CD4-positive, alpha-beta T cell (primary cell): Measurements from ENCODE around the gene VPS51. TPM values are rescaled to one million over a fixed set of nuclear protein-coding genes. Genes with fewer than 3 reads are reported as not detected.

Experiments
- ATAC-seq: fragments of 200-7000 bp; cut with Tn5 transposase; one replicate; pipeline ENCODE4 v1.10.0; 2022; ENCODE audit warnings: mild to moderate bottlenecking; ENCODE audit not compliant: poor library complexity
- CTCF ChIA-PET: fragments of 350-600 bp; sonication (Branson Sonifier 250); formaldehyde crosslinking; loops from one replicate; lab custom pipeline; 2021; ENCODE audit warnings: antibody characterized with exemption, inconsistent platforms; lab: Charles Lee
- POLR2A ChIA-PET: fragments of 350-600 bp; sonication (Branson Sonifier 250); formaldehyde crosslinking; loops from one replicate; lab custom pipeline; 2021; ENCODE audit warnings: antibody characterized with exemption, inconsistent platforms; lab: Charles Lee
- DNase-seq, 14 experiments: peaks; one replicate each; pipeline ENCODE4 v3.0.0-alpha.2; 2013 to 2020; ENCODE audit warnings: mixed read lengths in 2 of 14
- H3K27ac ChIP-seq, 2 donors: one replicate each; pipeline versions ENCODE4 v1.5.1 to v1.7.0; 2013; ENCODE audit warnings: low read length in 2 of 2, low read depth in 1 of 2, mild to moderate bottlenecking in 1 of 2
- H3K27me3 ChIP-seq, 2 experiments: 1 replicate in 1 of 2; 2 replicates in 1 of 2; pipeline versions ENCODE4 v1.6.1 to v1.7.0; 2013; ENCODE audit warnings: low read length in 2 of 2, control low read depth in 1 of 2, mild to moderate bottlenecking in 1 of 2, moderate library complexity in 1 of 2; ENCODE audit not compliant: insufficient read depth in 2 of 2, control insufficient read depth in 1 of 2
- H3K36me3 ChIP-seq: one replicate; pipeline ENCODE4 v1.6.1; 2013; ENCODE audit warnings: low read length, control low read depth; ENCODE audit not compliant: insufficient read depth
- H3K4me1 ChIP-seq: one replicate; pipeline ENCODE4 v1.6.1; 2013; ENCODE audit warnings: low read length, control low read depth; ENCODE audit not compliant: insufficient read depth
- H3K4me3 ChIP-seq: one replicate; pipeline ENCODE4 v1.5.1; 2013; ENCODE audit warnings: mild to moderate bottlenecking, low read length, moderate library complexity
- H3K9me3 ChIP-seq, 2 experiments: 1 replicate in 1 of 2; 2 replicates in 1 of 2; pipeline versions ENCODE4 v1.6.1 to v1.7.0; 2013; ENCODE audit warnings: low read length in 2 of 2, mild to moderate bottlenecking in 2 of 2, control low read depth in 1 of 2, moderate library complexity in 1 of 2; ENCODE audit not compliant: control insufficient read depth in 1 of 2, insufficient read depth in 1 of 2
- H3K27ac Mint-ChIP-seq: one replicate; pipeline ENCODE4 v1.8.0; 2020; ENCODE audit warnings: mixed read lengths
- H3K27me3 Mint-ChIP-seq: one replicate; pipeline ENCODE4 v1.8.0; 2021; ENCODE audit warnings: mixed read lengths
- H3K36me3 Mint-ChIP-seq: one replicate; pipeline ENCODE4 v1.8.0; 2021; ENCODE audit warnings: low read depth, mixed read lengths
- H3K4me1 Mint-ChIP-seq: one replicate; pipeline ENCODE4 v1.8.0; 2021; ENCODE audit warnings: low read depth, mixed read lengths
- H3K4me3 Mint-ChIP-seq: one replicate; pipeline ENCODE4 v1.8.0; 2020; ENCODE audit warnings: mild to moderate bottlenecking, mixed read lengths
- H3K9me3 Mint-ChIP-seq: one replicate; pipeline ENCODE4 v1.8.0; 2020; ENCODE audit warnings: mixed read lengths
- CTCF ChIP-seq: fragments of 200-600 bp; IDR thresholded peaks from one replicate; pipeline ENCODE4 v1.8.0; 2022; ENCODE audit warnings: antibody characterized with exemption, mild to moderate bottlenecking
- intact Hi-C, 2 experiments: fragments of 100-400 bp; cut with DNase I in 1 of 2; cut with micrococcal nuclease in 1 of 2; formaldehyde crosslinking; loops; one replicate each; pipeline versions ENCODE4 v1.15.1 to v1.9.0; 2023 to 2025; cut with DNase I, micrococcal nuclease
- microRNA-seq: library from miRNA; unstranded; fragments of <30 nt; microRNA quantifications from one replicate; pipeline ENCODE4 v1.2.0, GENCODE V29; 2021; ENCODE audit warnings: borderline microRNAs expressed, borderline replicate concordance
- total RNA-seq, 174 experiments: library from RNA in 2 of 174; stranded (reverse) in 2 of 174; gene quantifications; one replicate each; pipeline ENCODE4 v1.2.3 and lab custom pipeline; 2021 to 2026

The VPS51 gene
- total RNA-seq, 2 experiments from 2014 or later, result 243 to 246 TPM

GRCh38 chr11:65159012-65159411 is 63.0 kb downstream of the VPS51 start:
- H3K4me1 Mint-ChIP-seq, result no peaks in the 10 kb centered on the region
- no peaks in the 10 kb centered on the region for H3K36me3 Mint-ChIP-seq
- no peaks in the 10 kb centered on the region for H3K36me3 ChIP-seq
- H3K4me3 Mint-ChIP-seq, result no peak overlapping the region
- POLR2A ChIA-PET, result no interaction called here
- H3K27me3 Mint-ChIP-seq, result peaks cover 4% of the 10 kb centered on the region
- no peak overlapping the region for H3K27ac ChIP-seq
- no peaks in the 10 kb centered on the region for H3K4me1 ChIP-seq
- no peak overlapping the region for H3K27ac Mint-ChIP-seq
- H3K9me3 Mint-ChIP-seq, result no peaks in the 10 kb centered on the region
- TF ChIP-seq CTCF, result no peak
- ATAC-seq (no peak), DNase-seq (no peak)
- CTCF ChIA-PET, result no interaction called here
- no peak overlapping the region for H3K4me3 ChIP-seq
- no peaks in the 10 kb centered on the region for H3K27me3 ChIP-seq
- intact Hi-C loops, result no loop called here
- H3K9me3 ChIP-seq, result no peaks in the 10 kb centered on the region

GRCh38 chr11:65160643-65161042 is 64.6 kb downstream of the VPS51 start:
- intact Hi-C loops, result no loop called here

More at GRCh38 chr11:65160643-65161042, 64.6 kb downstream of the VPS51 start:
- Histone ChIP-seq H3K9me3 (no peaks in the 10 kb centered on the region), H3K4me3 (no peak overlapping the region), H3K27me3 (no peaks in the 10 kb centered on the region), H3K27ac (no peak overlapping the region), H3K36me3 (no peaks in the 10 kb centered on the region), H3K4me1 (no peaks in the 10 kb centered on the region)
- ATAC-seq (no peak), DNase-seq (no peak)
- Mint-ChIP-seq H3K27ac (no peak overlapping the region), H3K27me3 (peaks cover 4% of the 10 kb centered on the region), H3K4me3 (no peak overlapping the region), H3K4me1 (no peaks in the 10 kb centered on the region), H3K36me3 (no peaks in the 10 kb centered on the region), H3K9me3 (no peaks in the 10 kb centered on the region)
- CTCF ChIA-PET, result no interaction called here
- TF ChIP-seq CTCF, result no peak
- POLR2A ChIA-PET, result no interaction called here

Small RNA genes lying within 50 kb of the gene (microRNA-seq; reads per million reads assigned to microRNA genes)
- not detected for gene MIR6751

Other genes with a start within 250 kb of the VPS51 start
- 100 to 1,000 TPM; 132 to 139 TPM for gene EHD1, start 217.6 kb upstream of the VPS51 start, total RNA-seq
- 100 to 1,000 TPM; 189 to 198 TPM for gene ATG2A, start 179.0 kb upstream of the VPS51 start, total RNA-seq
- gene PPP2R5B, start 171.5 kb upstream of the VPS51 start, total RNA-seq, result 10 to 100 TPM; 16.8 to 18.3 TPM
- under 1 TPM; 0.49 to 0.56 TPM for gene GPHA2, start 160.3 kb upstream of the VPS51 start, total RNA-seq
- under 1 TPM; 0.50 to 0.55 TPM for gene MAJIN, start 124.1 kb upstream of the VPS51 start, total RNA-seq
- not detected for gene BATF2, start 99.2 kb upstream of the VPS51 start, total RNA-seq
- 10 to 100 TPM; 10.5 to 11.1 TPM for gene ARL2, start 82.1 kb upstream of the VPS51 start, total RNA-seq
- 10 to 100 TPM; 13.9 to 14.7 TPM for gene SNX15, start 68.8 kb upstream of the VPS51 start, total RNA-seq
- gene SAC3D1, start 55.0 kb upstream of the VPS51 start, total RNA-seq, result under 1 TPM; 0.49 to 0.78 TPM
- 1 to 10 TPM; 7.7 to 9.2 TPM for gene NAALADL1, start 37.7 kb upstream of the VPS51 start, total RNA-seq
- under 1 TPM; 0.77 to 0.84 TPM for gene CDCA5, start 12.2 kb upstream of the VPS51 start, total RNA-seq
- 10 to 100 TPM; 46.2 to 47.7 TPM for gene ZFPL1, start 12.0 kb upstream of the VPS51 start, total RNA-seq
- gene TM7SF2, start 15.7 kb downstream of the VPS51 start, total RNA-seq, result 10 to 100 TPM; 20.0 to 20.4 TPM
- 1 to 10 TPM; 9.0 to 9.5 TPM for gene ZNHIT2, start 21.5 kb downstream of the VPS51 start, total RNA-seq
- gene FAU, start 25.9 kb downstream of the VPS51 start, total RNA-seq, result 1,000 to 10,000 TPM; 1,937 to 1,976 TPM
- 10 to 100 TPM; 53.0 to 53.3 TPM for gene MRPL49, start 26.1 kb downstream of the VPS51 start, total RNA-seq
- 10 to 100 TPM; 89.1 to 96.8 TPM for gene SYVN1, start 38.3 kb downstream of the VPS51 start, total RNA-seq
- gene SPDYC, start 74.0 kb downstream of the VPS51 start, total RNA-seq, result not detected
- gene CAPN1, start 85.7 kb downstream of the VPS51 start, total RNA-seq, result 10 to 100 TPM; 80.3 to 83.2 TPM
- 10 to 100 TPM in 1 of 2 experiments, 1 to 10 TPM in 1; 9.6 to 10.6 TPM for gene POLA2, start 165.7 kb downstream of the VPS51 start, total RNA-seq
- under 1 TPM in 1 of 2 experiments, not detected in 1; 0.96 TPM for gene CDC42EP2, start 218.7 kb downstream of the VPS51 start, total RNA-seq
- 10 to 100 TPM; 50.3 to 60.1 TPM for gene DPF2, start 237.6 kb downstream of the VPS51 start, total RNA-seq